CD4-positive, alpha-beta T cell treated with Interleukin-4 for 1 hour (primary cell): ENCODE results near the gene SPP1.

Experiments used
- DNase-seq, 2 donors: peaks; one replicate each; pipeline ENCODE4 v3.0.0-alpha.2; 2020 to 2022

SPP1 gene

GRCh38 chr4:88027611-88028608, 52.4 kb downstream of the SPP1 start:
- DNase-seq, result no peak

DNA sequence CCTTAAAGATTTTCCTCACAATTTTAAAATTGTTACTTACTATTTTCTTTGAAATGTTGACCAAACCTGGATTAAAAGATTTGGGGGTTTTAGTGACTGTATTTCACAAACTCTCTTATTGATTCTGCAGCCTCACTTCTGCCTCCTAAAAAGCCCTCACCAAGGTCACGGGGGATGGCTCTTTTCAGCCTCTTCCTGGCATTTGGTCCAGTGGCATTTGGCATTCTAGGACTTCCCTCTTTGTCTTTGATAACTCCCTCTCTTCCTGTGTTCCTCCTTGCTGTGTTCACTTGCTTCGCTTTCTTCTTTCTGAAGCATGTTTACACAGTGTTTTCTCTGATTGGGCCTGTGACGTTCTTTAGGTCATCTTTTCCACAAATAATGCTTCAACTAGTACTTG, 53.4 kb downstream of the SPP1 start:
- DNase-seq, result no peak

- DNase-seq, result no peak
These were observed 54.0 kb downstream of the SPP1 start for GRCh38 chr4:88029556-88029955.

DNA sequence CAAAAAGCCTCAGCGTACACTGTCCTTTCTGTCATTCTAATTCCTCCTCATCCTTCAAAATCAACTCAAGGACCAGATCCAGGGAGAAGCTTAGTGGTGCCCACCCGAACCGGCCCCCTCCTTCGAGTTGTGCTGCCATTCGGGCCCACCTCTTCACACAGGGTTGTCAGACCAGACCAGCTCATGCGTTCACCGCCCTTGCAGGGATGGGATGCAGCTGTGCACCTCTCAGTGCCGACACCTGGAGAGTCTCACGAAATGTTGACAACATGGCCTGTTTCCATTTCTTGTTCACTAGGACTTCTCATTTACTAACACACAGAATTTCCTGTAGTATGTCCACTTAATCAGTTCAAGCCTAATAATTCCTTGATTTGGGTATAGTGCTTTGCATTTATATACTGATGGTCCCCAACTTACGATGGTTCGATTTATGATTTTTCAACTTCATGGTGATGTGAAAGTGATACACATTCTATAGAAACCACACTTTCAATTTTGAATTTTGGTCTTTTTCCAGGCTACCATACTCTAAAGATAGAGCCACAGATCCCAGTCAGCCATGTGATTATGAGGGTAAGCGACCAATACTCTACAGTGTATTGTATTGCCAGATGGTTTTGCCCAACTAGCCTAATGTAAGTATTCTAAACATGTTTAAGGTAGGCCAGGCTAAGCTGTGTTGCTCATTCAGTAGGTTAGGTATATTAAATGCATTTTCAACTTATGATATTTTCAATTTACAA, 55.2 kb downstream of the SPP1 start:
- no peak for DNase-seq
